ENCODE results near the gene EHBP1.
"Not testable (repeated sequence)": the region's sequence is repeated elsewhere in the genome, so short reads cannot be mapped to it uniquely, and the experiment has no call there.

The EHBP1 gene

GRCh38 chr2:63003351-63003750 lies 297.8 kb downstream of the EHBP1 start:
- in situ Hi-C loops (cut with MboI; ENCODE audit: low sequenced_read_pairs), result no loop called here

GRCh38 chr2:63007813-63008458 lies 302.4 kb downstream of the EHBP1 start:
- in situ Hi-C loops (cut with MboI; ENCODE audit: low sequenced_read_pairs), result no loop called here

GRCh38 chr2:63008838-63009237 lies 303.3 kb downstream of the EHBP1 start:
- in situ Hi-C loops (cut with MboI; ENCODE audit: low sequenced_read_pairs), result no loop called here

DNA sequence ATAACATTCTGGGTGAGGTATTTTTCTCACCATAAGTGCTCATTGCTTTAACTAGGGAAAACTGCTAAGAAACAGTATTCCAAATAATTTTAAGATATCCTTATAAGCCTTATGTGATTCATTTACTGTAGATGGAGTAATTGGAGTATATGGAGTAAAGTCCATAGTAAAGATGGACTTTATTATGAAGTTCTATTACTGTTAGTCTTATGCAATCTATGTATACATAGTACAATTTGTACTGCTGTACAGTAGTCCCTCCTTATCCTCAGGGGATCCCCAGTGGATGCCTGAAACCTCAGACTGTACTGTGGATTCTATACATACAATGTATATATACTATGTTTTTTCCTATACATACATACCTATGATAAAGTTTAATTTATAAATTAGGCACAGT lies 304.0 kb downstream of the EHBP1 start:
- in situ Hi-C loops (cut with MboI; ENCODE audit: low sequenced_read_pairs), result no loop called here

DNA sequence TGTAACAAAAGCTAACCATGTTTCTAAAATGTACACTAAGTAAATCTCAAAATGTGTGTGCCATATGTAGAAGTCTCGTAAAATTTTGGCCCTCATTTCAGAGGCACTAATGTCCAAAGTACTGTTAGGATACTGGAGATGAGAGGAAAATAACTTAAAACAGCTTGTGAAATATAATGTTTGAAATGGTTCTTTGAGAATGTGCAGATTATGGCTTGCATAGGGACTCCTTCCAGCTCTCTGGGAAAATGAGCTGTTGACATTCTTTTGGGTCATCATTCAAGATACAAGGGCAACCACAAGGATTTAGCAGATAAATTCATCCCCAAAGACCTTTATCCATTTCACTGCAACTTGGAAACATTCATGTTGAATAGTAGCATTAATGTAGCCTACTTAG lies 307.0 kb downstream of the EHBP1 start:
- in situ Hi-C loops (cut with MboI; ENCODE audit: low sequenced_read_pairs), result no loop called here

DNA sequence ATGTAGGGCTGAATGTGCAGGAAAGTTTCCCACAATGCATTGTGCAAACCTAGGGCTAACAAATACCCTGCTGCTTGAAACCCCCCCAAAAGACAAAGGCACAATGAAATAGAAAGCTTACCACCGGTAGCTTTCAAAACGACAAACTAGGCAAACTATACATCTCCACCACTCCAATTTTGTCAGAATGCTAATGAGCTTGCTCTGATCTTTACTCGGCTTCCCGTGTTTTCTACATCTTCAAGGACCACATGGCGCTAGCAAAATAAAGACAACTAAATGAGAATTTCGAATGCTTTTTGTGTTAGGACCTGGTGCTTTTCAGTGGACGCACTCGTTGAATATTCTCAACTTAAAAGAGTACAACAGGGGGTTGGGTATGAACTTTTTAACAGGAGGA lies 307.9 kb downstream of the EHBP1 start:
- in situ Hi-C loops (cut with MboI; ENCODE audit: low sequenced_read_pairs), result no loop called here

DNA sequence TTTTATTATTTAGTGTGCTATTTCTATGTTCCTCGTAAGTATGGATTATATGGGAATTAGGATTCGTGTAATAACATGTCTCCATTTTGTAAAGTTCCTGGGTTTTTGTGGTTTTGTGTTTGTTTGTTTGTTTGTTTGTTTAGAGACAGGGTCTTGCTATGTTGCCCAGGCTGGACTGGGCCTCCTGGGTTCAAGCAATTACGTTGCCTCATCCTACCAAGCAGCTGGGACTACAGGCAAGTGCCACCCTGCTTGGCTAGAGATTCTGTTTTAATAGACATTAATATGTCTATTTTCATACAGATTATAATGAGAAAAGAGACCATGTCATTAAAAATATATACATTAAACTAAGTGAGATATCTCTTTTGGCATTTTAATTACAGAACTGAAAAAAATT lies 309.9 kb downstream of the EHBP1 start:
- in situ Hi-C loops (cut with MboI; ENCODE audit: low sequenced_read_pairs), result no loop called here

GRCh38 chr2:63018439-63018838 lies 312.9 kb downstream of the EHBP1 start:
- in situ Hi-C loops (cut with MboI; ENCODE audit: low sequenced_read_pairs), result no loop called here

DNA sequence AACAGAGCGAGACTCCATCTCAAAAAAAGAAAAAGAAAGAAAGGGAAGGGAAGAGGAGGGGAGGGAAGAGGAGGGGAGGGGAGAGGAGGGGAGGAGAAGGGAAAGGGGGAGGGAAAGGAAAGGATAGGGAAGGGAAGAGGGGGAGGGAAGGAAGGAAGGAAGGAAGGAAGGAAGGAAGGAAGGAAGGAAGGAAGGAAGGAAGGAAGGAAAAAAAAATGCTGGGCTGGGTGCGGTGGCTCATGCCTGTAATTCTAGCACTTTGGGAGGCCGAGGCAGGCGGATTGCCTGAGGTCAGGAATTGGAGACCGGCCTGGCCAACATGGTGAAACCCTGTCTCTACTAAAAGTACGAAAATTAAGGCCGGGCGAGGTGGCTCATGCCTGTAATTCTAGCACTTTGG lies 314.2 kb downstream of the EHBP1 start:
- in situ Hi-C loops (cut with MboI; ENCODE audit: low sequenced_read_pairs), result not testable (repeated sequence)

DNA sequence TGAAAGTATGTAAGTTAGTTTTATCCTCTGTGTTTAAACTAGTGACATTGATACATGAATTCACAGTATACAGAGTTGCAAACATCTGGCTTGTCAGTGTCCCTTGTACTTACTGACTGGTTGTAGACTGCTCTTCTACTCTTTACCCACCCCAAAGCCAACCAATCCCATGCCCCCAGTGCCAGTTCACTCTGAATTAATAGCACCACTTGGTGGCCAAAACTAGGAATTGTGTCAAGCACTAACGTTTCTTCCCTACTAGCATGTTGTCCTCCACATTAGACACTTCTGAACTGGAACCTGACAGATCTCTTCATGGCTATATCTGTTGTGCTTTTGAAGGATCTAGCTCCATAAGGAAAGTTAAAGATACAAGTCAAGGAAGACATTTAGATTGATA lies 317.9 kb downstream of the EHBP1 start:
- in situ Hi-C loops (cut with MboI; ENCODE audit: low sequenced_read_pairs), result no loop called here

DNA sequence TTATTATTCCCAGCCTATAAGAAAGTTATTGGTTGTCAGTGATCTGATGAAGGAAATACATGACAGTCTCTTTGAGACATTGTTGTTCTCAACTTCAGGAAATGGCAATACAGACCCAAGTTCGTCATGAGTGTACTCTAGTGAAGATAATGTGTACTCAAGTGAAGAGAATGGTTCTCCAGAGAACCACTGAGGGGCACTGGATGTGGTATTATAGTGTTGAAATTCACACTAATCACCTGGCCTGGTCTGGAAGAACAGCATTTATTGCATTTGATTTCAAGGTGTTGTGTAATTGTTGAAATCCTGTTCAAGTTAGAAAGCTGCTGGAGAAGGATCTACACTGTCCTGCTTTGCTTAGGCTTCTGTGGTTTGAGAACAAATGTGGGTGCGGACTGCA lies 321.7 kb downstream of the EHBP1 start:
- in situ Hi-C loops (cut with MboI; ENCODE audit: low sequenced_read_pairs), result no loop called here

DNA sequence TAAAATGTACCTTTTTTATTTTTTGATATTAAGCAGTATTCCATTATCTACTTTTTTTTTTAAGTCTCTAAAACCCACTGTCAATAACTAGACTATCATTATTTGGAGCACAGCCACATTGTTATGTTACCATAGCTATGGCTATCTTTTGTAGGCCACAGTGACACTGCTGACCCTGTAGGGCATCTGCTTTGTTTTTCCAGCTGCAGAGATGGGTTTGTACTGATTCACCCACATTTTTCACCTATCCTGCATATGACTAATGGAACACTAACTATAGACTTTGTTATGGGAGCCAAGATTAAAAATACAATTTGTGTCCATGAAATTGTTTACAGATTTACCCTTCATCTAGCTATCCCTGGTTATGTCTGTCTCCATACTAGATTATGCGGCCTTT lies 323.5 kb downstream of the EHBP1 start:
- in situ Hi-C loops (cut with MboI; ENCODE audit: low sequenced_read_pairs), result no loop called here

- in situ Hi-C loops (cut with MboI; ENCODE audit: low sequenced_read_pairs), result no loop called here
Observed at GRCh38 chr2:63034526-63034925, 329.0 kb downstream of the EHBP1 start.

- in situ Hi-C loops (cut with MboI; ENCODE audit: low sequenced_read_pairs), result no loop called here
Observed at GRCh38 chr2:63035169-63035568, 329.7 kb downstream of the EHBP1 start.

- in situ Hi-C loops (cut with MboI; ENCODE audit: low sequenced_read_pairs), result no loop called here
Observed at GRCh38 chr2:63035660-63036059, 330.1 kb downstream of the EHBP1 start.

- in situ Hi-C loops (cut with MboI; ENCODE audit: low sequenced_read_pairs), result no loop called here
Observed at GRCh38 chr2:63038034-63038433, 332.5 kb downstream of the EHBP1 start.

- in situ Hi-C loops (cut with MboI; ENCODE audit: low sequenced_read_pairs), result no loop called here
Observed at GRCh38 chr2:63040586-63040985, 335.1 kb downstream of the EHBP1 start.

DNA sequence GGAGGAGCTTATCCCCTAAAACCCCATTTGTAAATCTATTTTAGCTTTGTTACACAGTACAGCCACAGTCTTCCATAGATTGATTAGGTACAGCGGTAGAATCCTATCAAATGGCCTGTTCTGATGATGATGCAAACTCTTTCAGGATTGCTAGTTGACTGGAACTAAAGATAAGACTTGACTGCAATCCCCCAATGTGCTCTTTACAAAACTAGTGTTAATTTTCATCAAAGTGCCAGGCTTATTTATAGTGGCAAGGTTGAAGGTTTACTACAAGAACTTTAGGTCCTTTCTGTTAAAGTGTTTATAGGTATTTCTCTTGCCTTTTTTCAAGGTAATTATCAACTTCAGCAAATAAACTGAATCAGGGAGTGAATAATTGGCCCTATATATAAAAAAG lies 336.1 kb downstream of the EHBP1 start:
- in situ Hi-C loops (cut with MboI; ENCODE audit: low sequenced_read_pairs), result no loop called here

DNA sequence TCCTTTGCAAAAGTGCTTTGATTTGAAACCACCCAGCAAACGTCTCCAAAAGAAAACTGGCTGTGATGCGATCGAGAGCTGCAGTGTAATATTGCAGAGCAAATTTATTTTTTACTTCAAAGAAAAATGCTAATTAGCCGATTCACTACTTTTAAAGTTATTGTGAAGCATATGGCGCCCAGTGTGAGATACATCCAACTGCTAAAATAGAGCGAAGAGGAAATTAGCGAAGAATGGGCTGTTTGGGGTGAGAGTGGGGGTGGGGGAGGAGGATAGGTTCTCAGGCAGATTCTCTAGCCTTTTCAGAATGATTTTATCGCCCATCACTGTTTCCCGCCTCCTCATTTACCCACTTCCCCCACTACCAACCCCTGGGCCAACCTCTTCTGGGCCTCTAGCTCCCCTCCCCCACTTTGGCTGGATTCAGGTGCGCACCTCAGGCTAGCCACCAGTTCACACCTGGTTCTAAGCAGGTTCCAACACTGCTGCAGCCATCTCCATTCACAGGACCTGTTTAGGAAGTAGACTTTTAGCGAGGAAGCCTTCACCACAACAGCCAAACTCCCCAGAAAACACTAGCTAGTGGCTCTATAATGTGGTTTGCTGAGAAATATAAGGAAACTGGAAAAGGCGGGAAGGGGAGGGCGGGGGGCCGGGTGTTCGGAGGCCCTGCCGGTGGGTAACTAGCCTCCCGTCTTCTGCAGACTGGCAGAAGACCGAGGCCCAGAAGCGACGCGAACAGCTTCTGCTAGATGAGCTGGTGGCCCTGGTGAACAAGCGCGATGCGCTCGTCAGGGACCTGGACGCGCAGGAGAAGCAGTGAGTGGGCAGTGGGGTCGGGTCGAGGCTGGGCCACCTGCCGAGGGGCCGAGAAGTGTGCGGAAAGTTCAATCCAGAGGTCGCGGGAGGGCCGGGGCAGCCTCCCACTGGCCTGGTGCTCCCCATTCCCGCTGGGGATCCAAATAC lies 339.1 kb downstream of the EHBP1 start:
- in situ Hi-C loops (cut with MboI; ENCODE audit: low sequenced_read_pairs), result no loop called here

DNA sequence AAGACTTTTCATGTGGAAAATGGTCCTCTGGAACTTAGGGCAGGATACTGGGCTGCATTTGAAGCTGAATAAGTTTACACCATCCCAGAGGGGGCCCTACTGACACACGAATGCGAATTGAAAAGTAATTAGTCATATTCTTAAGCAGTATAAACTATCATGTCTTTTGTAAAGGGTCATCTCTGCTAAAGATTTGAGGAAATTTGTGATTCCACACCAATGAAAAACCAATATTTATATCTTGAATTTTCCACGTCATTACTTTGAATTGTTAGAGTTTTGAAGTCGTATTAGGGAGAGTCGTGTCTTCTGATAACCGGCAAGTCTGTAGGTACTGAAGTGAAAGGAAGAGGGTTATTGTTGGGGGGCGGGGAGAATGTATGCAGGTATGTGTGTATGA lies 341.0 kb downstream of the EHBP1 start:
- in situ Hi-C loops (cut with MboI; ENCODE audit: low sequenced_read_pairs), result no loop called here

DNA sequence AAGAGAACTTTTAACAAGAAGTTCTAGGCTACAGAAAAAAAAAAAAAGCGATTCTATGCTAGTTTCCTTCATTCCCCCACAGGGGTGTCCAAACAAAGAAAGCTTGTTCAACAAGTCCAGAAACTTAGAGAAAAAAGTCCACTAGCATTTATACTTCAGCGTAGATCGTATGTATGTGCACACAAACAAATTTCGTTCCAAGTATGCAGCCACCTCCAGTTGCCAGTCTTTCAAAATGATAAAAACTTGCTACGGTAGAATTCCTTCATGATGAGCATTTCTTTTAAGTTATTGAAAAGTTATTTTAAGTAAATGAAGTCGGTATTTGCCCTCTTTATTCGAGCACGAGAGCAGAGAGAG lies 341.4 kb downstream of the EHBP1 start:
- in situ Hi-C loops (cut with MboI; ENCODE audit: low sequenced_read_pairs), result no loop called here
